ENCODE results near the gene CD300LD. TPM values are rescaled to one million over a fixed set of nuclear protein-coding genes. Genes with fewer than 3 reads are reported as not detected.

CD300LD gene
- polyA plus RNA-seq, 1 of the 3 experiments (the other 2 are of a cell fraction): not detected

DNA sequence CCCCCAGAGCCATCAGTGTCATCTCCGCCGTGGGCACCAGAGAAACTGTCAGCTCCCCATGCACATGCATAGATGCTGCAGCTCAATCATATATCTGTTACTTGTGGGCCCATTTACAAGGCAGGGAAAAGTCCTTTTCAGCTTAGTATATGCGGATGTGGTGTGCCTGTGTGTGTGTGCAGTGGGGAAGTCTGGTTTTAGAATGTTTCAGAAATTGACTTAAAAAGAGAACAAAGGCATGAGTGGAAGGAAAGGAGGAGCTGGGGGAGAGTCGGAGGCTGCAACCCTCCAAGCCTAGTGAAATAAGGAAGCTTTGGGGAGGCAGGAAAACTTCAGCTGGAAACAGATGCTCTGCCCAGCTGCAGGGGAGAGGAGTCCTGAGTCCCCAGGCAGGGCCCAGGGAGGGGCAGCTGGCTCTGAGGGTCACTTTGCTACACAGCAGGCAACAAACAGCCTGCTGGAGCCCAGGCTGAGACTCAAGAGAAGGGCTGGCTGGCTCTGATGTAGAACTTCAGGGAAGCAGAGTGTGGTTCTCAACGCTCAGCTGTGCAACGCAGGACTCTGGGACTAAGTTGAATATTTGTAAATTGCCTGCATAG, 11.1 kb upstream of the CD300LD start:
- Histone ChIP-seq H3K27me3 (ENCODE audit: insufficient read depth) (no peaks in the 10 kb centered on the region), H3K4me3 (ENCODE audit: low read depth in 2 of 2, low read length in 1 of 2) (no peak overlapping the region), H3K36me3 (replicated peaks in 1 of 2; ENCODE audit: control insufficient read depth in 1 of 2, insufficient read depth in 2 of 2, low read length in 1 of 2) (no peaks in the 10 kb centered on the region), H3K4me2 (no peak overlapping the region), H3K9ac (no peak overlapping the region), H3K79me2 (ENCODE audit: insufficient read depth) (no peaks in the 10 kb centered on the region), H2AFZ (ENCODE audit: low read depth) (no peak overlapping the region), H4K20me1 (ENCODE audit: insufficient read depth) (no peaks in the 10 kb centered on the region), H3K27ac (ENCODE audit: low read depth in 2 of 2, low read length in 1 of 2) (no peak overlapping the region), H3F3A (replicated peaks; ENCODE audit: insufficient read depth) (no peaks in the 10 kb centered on the region), H3K4me1 (ENCODE audit: control insufficient read depth in 1 of 2, insufficient read depth in 2 of 2, low read depth in 1 of 2, low read length in 1 of 2) (peaks cover 0 to 7% of the 10 kb centered on the region in 2 experiments; a peak in 1 of 4 replicates), H3K9me3 (no peaks in the 10 kb centered on the region), H3K9me2 (no peaks in the 10 kb centered on the region)
- ChIA-PET CTCF (interaction anchor here (0.7 to 4.7 kb wide), 23 partner anchors 8 to 235 kb away, joined by 3 to 31 read pairs (median 6); partner anchors contain the start of genes CD300H, GPR142 and RAB37), POLR2A (no interaction called here)
- no peak for DNase-seq
- 35% methylated on average over 6 of the region's 6 CpGs for WGBS (ENCODE audit: low lambda C conversion rate)
- TF ChIP-seq RCOR1 (IDR thresholded peaks at IDR 0.05; ENCODE audit: low read length) (no peak), NFIC (IDR thresholded peaks at IDR 0.05; ENCODE audit: borderline replicate concordance) (no peak), POLR2AphosphoS5 (IDR thresholded peaks at IDR 0.05; ENCODE audit: low read depth, low read length) (no peak), TCF12 (IDR thresholded peaks at IDR 0.05) (no peak)
- TF ChIP-seq, protein P1, sequence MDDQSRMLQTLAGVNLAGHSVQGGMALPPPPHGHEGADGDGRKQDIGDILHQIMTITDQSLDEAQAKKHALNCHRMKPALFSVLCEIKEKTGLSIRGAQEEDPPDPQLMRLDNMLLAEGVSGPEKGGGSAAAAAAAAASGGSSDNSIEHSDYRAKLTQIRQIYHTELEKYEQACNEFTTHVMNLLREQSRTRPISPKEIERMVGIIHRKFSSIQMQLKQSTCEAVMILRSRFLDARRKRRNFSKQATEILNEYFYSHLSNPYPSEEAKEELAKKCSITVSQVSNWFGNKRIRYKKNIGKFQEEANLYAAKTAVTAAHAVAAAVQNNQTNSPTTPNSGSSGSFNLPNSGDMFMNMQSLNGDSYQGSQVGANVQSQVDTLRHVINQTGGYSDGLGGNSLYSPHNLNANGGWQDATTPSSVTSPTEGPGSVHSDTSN (IDR thresholded peaks at IDR 0.05): no peak

DNA sequence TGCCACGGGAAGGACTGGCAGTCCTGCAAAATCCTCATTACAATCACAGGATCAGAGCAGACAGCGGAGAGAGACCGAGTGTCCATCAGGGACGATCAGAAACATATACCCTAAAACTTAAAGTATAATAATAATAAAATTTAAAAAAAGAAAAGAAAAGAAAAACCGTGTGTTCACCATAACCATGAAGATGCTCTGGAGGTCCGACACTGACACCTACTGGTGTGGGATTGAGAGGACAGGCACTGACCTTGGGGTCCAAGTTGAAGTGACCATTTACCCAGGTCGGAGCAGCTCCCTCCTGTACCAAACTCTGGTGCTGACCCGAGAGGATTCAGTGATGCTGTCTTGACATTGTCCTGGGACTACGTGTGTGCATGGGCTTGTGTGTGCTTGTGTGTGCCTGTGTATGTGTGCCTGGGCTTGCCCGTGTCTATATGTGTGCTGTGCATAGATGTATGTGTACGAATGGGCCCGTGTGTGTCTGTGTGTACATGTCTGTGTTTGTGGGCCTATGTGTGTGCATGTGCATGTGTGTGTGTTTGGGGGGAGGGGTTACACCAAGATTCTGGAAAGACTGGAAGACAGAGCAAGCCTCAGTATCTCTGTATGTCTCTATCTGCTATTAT, 10.0 kb upstream of the CD300LD start:
- Histone ChIP-seq H3K79me2 (ENCODE audit: insufficient read depth) (no peaks in the 10 kb centered on the region), H3F3A (replicated peaks; ENCODE audit: insufficient read depth) (no peaks in the 10 kb centered on the region), H3K9ac (no peak overlapping the region), H3K4me2 (no peak overlapping the region), H3K36me3 (replicated peaks in 1 of 2; ENCODE audit: control insufficient read depth in 1 of 2, insufficient read depth in 2 of 2, low read length in 1 of 2) (no peaks in the 10 kb centered on the region), H2AFZ (ENCODE audit: low read depth) (no peak overlapping the region), H3K27me3 (ENCODE audit: insufficient read depth) (no peaks in the 10 kb centered on the region), H3K4me3 (ENCODE audit: low read depth in 2 of 2, low read length in 1 of 2) (peak overlapping the region in 1 of 2 experiments; percentile 35; a peak in 1 of 4 replicates), H3K9me3 (no peaks in the 10 kb centered on the region), H3K4me1 (ENCODE audit: control insufficient read depth in 1 of 2, insufficient read depth in 2 of 2, low read depth in 1 of 2, low read length in 1 of 2) (peaks cover 0 to 7% of the 10 kb centered on the region in 2 experiments; a peak in 1 of 4 replicates), H3K9me2 (no peaks in the 10 kb centered on the region), H4K20me1 (ENCODE audit: insufficient read depth) (no peaks in the 10 kb centered on the region), H3K27ac (ENCODE audit: low read depth in 2 of 2, low read length in 1 of 2) (no peak overlapping the region)
- WGBS (ENCODE audit: low lambda C conversion rate): 29% methylated on average over 12 of the region's 12 CpGs
- peak; percentile 68 for DNase-seq
- TF ChIP-seq CHD2 (IDR thresholded peaks at IDR 0.05; ENCODE audit: low read length, partially characterized antibody) (no peak), SMC3 (IDR thresholded peaks at IDR 0.05; ENCODE audit: low read depth, low read length) (0 out of 2 replicates have a peak, but pooled peaks have one; percentile 8), RAD21 (IDR thresholded peaks at IDR 0.05; ENCODE audit: low read length) (peak; percentile 68), FOXJ3 (CRISPR knock-in tag; IDR thresholded peaks at IDR 0.05) (no peak)
- TF ChIP-seq, protein P2, sequence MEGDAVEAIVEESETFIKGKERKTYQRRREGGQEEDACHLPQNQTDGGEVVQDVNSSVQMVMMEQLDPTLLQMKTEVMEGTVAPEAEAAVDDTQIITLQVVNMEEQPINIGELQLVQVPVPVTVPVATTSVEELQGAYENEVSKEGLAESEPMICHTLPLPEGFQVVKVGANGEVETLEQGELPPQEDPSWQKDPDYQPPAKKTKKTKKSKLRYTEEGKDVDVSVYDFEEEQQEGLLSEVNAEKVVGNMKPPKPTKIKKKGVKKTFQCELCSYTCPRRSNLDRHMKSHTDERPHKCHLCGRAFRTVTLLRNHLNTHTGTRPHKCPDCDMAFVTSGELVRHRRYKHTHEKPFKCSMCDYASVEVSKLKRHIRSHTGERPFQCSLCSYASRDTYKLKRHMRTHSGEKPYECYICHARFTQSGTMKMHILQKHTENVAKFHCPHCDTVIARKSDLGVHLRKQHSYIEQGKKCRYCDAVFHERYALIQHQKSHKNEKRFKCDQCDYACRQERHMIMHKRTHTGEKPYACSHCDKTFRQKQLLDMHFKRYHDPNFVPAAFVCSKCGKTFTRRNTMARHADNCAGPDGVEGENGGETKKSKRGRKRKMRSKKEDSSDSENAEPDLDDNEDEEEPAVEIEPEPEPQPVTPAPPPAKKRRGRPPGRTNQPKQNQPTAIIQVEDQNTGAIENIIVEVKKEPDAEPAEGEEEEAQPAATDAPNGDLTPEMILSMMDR (IDR thresholded peaks at IDR 0.05): peak; percentile 40
- POLR2A ChIA-PET: no interaction called here
- CTCF ChIA-PET: interaction anchor here (0.6 to 4.7 kb wide), 27 partner anchors 9 to 239 kb away, joined by 3 to 31 read pairs (median 6); partner anchors contain the start of genes CD300H, CD300LD, GPR142 and RAB37
